IMR-90 (cell line): ENCODE data around the gene DYNLL2. TPM values are rescaled to one million over a fixed set of nuclear protein-coding genes. Genes with fewer than 3 reads are reported as not detected.

ENCODE experiments used
- ATAC-seq: fragments of 200-7000 bp; cut with Tn5 transposase; 2 replicates; pipeline ENCODE4 v1.9.1; 2020; ENCODE audit warnings: low read depth, mild to moderate bottlenecking, moderate library complexity
- BruUV-seq: library from RNA; stranded (reverse); fragments of 400-500 nt; replicated peaks from 2 replicates; lab custom pipeline; 2021; lab: Mats Ljungman, UMichigan
- CTCF ChIA-PET: fragments of 300-600 bp; formaldehyde crosslinking; extraction: SDS; loops from one replicate; lab custom pipeline; 2021; ENCODE audit warnings: antibody characterized with exemption; lab: Yijun Ruan, JAX
- POLR2A ChIA-PET: fragments of 300-600 bp; sonication (Branson Sonifier 250); formaldehyde crosslinking; loops from one replicate; lab custom pipeline; 2022; ENCODE audit warnings: antibody characterized with exemption; ENCODE audit not compliant: unreplicated experiment; lab: Charles Lee
- DNase-seq: peaks from one replicate; pipeline ENCODE4 v3.0.0; 2013
- H2AFZ ChIP-seq: replicated peaks from 2 replicates; pipeline ENCODE3; 2013; ENCODE audit warnings: low read length, mild to moderate bottlenecking; ENCODE audit not compliant: poor library complexity
- H2AK5ac ChIP-seq: 2 replicates; pipeline ENCODE4 v1.6.1; 2013; ENCODE audit warnings: low read depth, low read length, inconsistent platforms
- H2AK9ac ChIP-seq: replicated peaks from 2 replicates; pipeline ENCODE3; 2013; ENCODE audit warnings: mild to moderate bottlenecking, low read depth, low read length, moderate library complexity; ENCODE audit not compliant: poor library complexity
- H2BK120ac ChIP-seq: 2 replicates; pipeline ENCODE4 v1.6.1; 2013; ENCODE audit warnings: low read depth, low read length, inconsistent platforms
- H2BK15ac ChIP-seq: 3 replicates; pipeline ENCODE4 v1.6.1; 2013; ENCODE audit warnings: low read depth, low read length, inconsistent platforms
- H2BK20ac ChIP-seq: 2 replicates; pipeline ENCODE4 v1.6.1; 2013; ENCODE audit warnings: low read depth, mild to moderate bottlenecking, inconsistent platforms, low read length, moderate library complexity
- H2BK5ac ChIP-seq: 2 replicates; pipeline ENCODE4 v1.6.1; 2013; ENCODE audit warnings: mild to moderate bottlenecking, low read depth, low read length, inconsistent platforms; ENCODE audit not compliant: poor library complexity, severe bottlenecking
- H3K14ac ChIP-seq: replicated peaks from 2 replicates; pipeline ENCODE4 v1.6.1; 2013; ENCODE audit warnings: low read depth, low read length, inconsistent platforms
- H3K18ac ChIP-seq: 2 replicates; pipeline ENCODE4 v1.6.1; 2013; ENCODE audit warnings: low read depth, low read length, control low read depth
- H3K23ac ChIP-seq: 2 replicates; pipeline ENCODE4 v1.6.1; 2013; ENCODE audit warnings: low read depth, low read length, inconsistent platforms
- H3K27ac ChIP-seq: 2 replicates; pipeline ENCODE4 v1.5.1; 2013; ENCODE audit warnings: mild to moderate bottlenecking, control low read depth, low read length; ENCODE audit not compliant: insufficient read depth
- H3K27me3 ChIP-seq: 2 replicates; pipeline ENCODE4 v1.6.1; 2013; ENCODE audit warnings: low read length; ENCODE audit not compliant: control insufficient read depth, insufficient read depth
- H3K36me3 ChIP-seq: 2 replicates; pipeline ENCODE4 v1.6.1; 2013; ENCODE audit warnings: low read length, mixed read lengths; ENCODE audit not compliant: control insufficient read depth, insufficient read depth
- H3K4ac ChIP-seq: 2 replicates; pipeline ENCODE4 v1.6.1; 2013; ENCODE audit warnings: low read depth, low read length, inconsistent platforms
- H3K4me1 ChIP-seq: 2 replicates; pipeline ENCODE4 v1.6.1; 2013; ENCODE audit warnings: low read length, mixed read lengths; ENCODE audit not compliant: control insufficient read depth, insufficient read depth
- H3K4me2 ChIP-seq: 2 replicates; pipeline ENCODE4 v1.6.1; 2013; ENCODE audit warnings: low read depth, mild to moderate bottlenecking, control low read depth, low read length, moderate library complexity
- H3K4me3 ChIP-seq: 2 replicates; pipeline ENCODE4 v1.5.1; 2013; ENCODE audit warnings: low read depth, mild to moderate bottlenecking, control low read depth, low read length, moderate library complexity; ENCODE audit not compliant: insufficient read depth
- H3K56ac ChIP-seq: 2 replicates; pipeline ENCODE4 v1.6.1; 2013; ENCODE audit warnings: low read length, inconsistent platforms; ENCODE audit not compliant: insufficient read depth; ENCODE audit errors: extremely low read depth
- H3K79me1 ChIP-seq, 2 experiments: 2 replicates each; pipeline ENCODE4 v1.6.1; 2013; ENCODE audit warnings: low read length in 2 of 2, inconsistent platforms in 1 of 2, low read depth in 1 of 2
- H3K9ac ChIP-seq: 2 replicates; pipeline ENCODE4 v1.6.1; 2013; ENCODE audit warnings: low read depth, low read length, control low read depth
- H3K9me1 ChIP-seq: 2 replicates; pipeline ENCODE4 v1.6.1; 2013; ENCODE audit warnings: low read length, inconsistent platforms; ENCODE audit not compliant: insufficient read depth
- H3K9me3 ChIP-seq: 2 replicates; pipeline ENCODE4 v1.6.1; 2013; ENCODE audit warnings: low read length; ENCODE audit not compliant: control insufficient read depth, insufficient read depth
- H4K20me1 ChIP-seq: 2 replicates; pipeline ENCODE4 v1.6.1; 2013; ENCODE audit warnings: low read length, inconsistent platforms; ENCODE audit not compliant: insufficient read depth
- H4K5ac ChIP-seq: 2 replicates; pipeline ENCODE4 v1.6.1; 2013; ENCODE audit warnings: mild to moderate bottlenecking, low read depth, low read length, control low read depth
- H4K8ac ChIP-seq, 2 experiments: 2 replicates each; pipeline ENCODE4 v1.6.1; 2013; ENCODE audit warnings: low read depth in 2 of 2, low read length in 2 of 2, control low read depth in 1 of 2, inconsistent platforms in 1 of 2
- H4K91ac ChIP-seq: 2 replicates; pipeline ENCODE4 v1.6.1; 2013; ENCODE audit warnings: low read depth, low read length, inconsistent platforms; ENCODE audit not compliant: insufficient read depth
- BHLHE40 ChIP-seq: fragments of 150-350 bp; IDR thresholded peaks from 2 replicates; pipeline ENCODE4 v1.6.1; 2016; ENCODE audit warnings: mild to moderate bottlenecking, low read depth, low read length
- CHD1 ChIP-seq: IDR thresholded peaks from 2 replicates; pipeline ENCODE4 v1.6.1; 2012; ENCODE audit warnings: low read depth, low read length, improper control_type of control experiment
- MAFK ChIP-seq: IDR thresholded peaks from 2 replicates; pipeline ENCODE4 v1.6.1; 2012; ENCODE audit warnings: low read depth, low read length, improper control_type of control experiment
- MXI1 ChIP-seq: IDR thresholded peaks from 2 replicates; pipeline ENCODE4 v1.6.1; 2012; ENCODE audit warnings: low read depth, mild to moderate bottlenecking, low read length, moderate library complexity, borderline replicate concordance
- NFE2L2 ChIP-seq: fragments of 150-350 bp; IDR thresholded peaks from 2 replicates; pipeline ENCODE4 v1.6.1; 2016; ENCODE audit warnings: low read depth, mild to moderate bottlenecking, low read length
- RAD21 ChIP-seq: IDR thresholded peaks from 2 replicates; pipeline ENCODE4 v1.6.1; 2012; ENCODE audit warnings: low read length, improper control_type of control experiment
- RCOR1 ChIP-seq: IDR thresholded peaks from 2 replicates; pipeline ENCODE4 v1.6.1; 2012; ENCODE audit warnings: mild to moderate bottlenecking, low read length, improper control_type of control experiment; ENCODE audit not compliant: insufficient replicate concordance
- RFX5 ChIP-seq: IDR thresholded peaks from 2 replicates; pipeline ENCODE4 v1.8.0; 2012; ENCODE audit warnings: low read depth, mild to moderate bottlenecking, low read length, moderate library complexity
- SMC3 ChIP-seq: fragments of 150-350 bp; IDR thresholded peaks from 2 replicates; pipeline ENCODE4 v1.6.1; 2016; ENCODE audit warnings: low read depth, mild to moderate bottlenecking, antibody characterized with exemption, low read length, moderate library complexity
- WGBS, 2 experiments: methylation state at CpG; one replicate each; pipeline versions ENCODE4 v1.1.5 to v1.1.7; 2013; ENCODE audit warnings: missing lambda C conversion rate in 2 of 2; ENCODE audit not compliant: insufficient read length in 1 of 2; ENCODE audit errors: extremely low coverage in 2 of 2; 5-methylcytosine and 5-hydroxymethylcytosine counted together
- dilution Hi-C: fragments of 300-500 bp; cut with HindIII; formaldehyde crosslinking; loops from one replicate; pipeline ENCODE4 v1.14.3; 2018; ENCODE audit warnings: low sequenced_read_pairs; ENCODE audit not compliant: unreplicated experiment
- in situ Hi-C: fragments of 300-500 bp; cut with MboI; formaldehyde crosslinking; loops from 3 replicates; pipeline ENCODE4 v1.14.3; 2019; ENCODE audit warnings: low sequenced_read_pairs, inconsistent platforms, mixed read lengths
- intact Hi-C: fragments of 100-400 bp; cut with micrococcal nuclease; formaldehyde crosslinking; loops from 2 replicates; pipeline ENCODE4 v1.10.0; 2022
- polyA plus RNA-seq, 3 experiments: library from polyadenylated mRNA; depleted of rRNA; stranded (reverse); fragments of >200 nt; gene quantifications; 2 replicates each; pipeline ENCODE4 v1.2.3, GENCODE V29; 2012; ENCODE audit warnings: low replicate concordance in 1 of 3
- total RNA-seq: library from RNA; depleted of rRNA; stranded (reverse); fragments of >200 nt; gene quantifications from 2 replicates; pipeline ENCODE4 v1.2.3, GENCODE V29; 2012
- TF ChIP-seq, protein P1 (sequence below): conservative IDR thresholded peaks from 2 replicates; pipeline ENCODE4 v1.5.1; 2012; ENCODE audit warnings: mild to moderate bottlenecking, low read depth, low read length, improper control_type of control experiment
- TF ChIP-seq, protein P2 (sequence below): fragments of 150-350 bp; IDR thresholded peaks from 2 replicates; pipeline ENCODE4 v1.6.1; 2016; ENCODE audit warnings: low read depth, mild to moderate bottlenecking, low read length, moderate library complexity, borderline replicate concordance

The DYNLL2 gene
- total and polyA plus RNA-seq, 2 of the 4 experiments (the other 2 are of a cell fraction), result 9.1 to 14.2 TPM

GRCh38 chr17:58061672-58062071 lies 21.5 kb upstream of the DYNLL2 start:
- dilution Hi-C loops (no loop called here), intact Hi-C loops (no loop called here), in situ Hi-C loops (no loop called here)
- Histone ChIP-seq H3K36me3 (no peaks in the 10 kb centered on the region), H3K4me2 (no peak overlapping the region), H2AK9ac (no peak overlapping the region), H3K9me3 (no peaks in the 10 kb centered on the region), H3K4ac (no peak overlapping the region), H2BK120ac (no peak overlapping the region), H3K27me3 (peaks cover 20% of the 10 kb centered on the region), H2AK5ac (no peak overlapping the region), H3K9ac (no peak overlapping the region), H2AFZ (no peak overlapping the region), H3K23ac (no peak overlapping the region), H4K8ac (no peak overlapping the region), H3K4me3 (no peak overlapping the region), H4K5ac (no peak overlapping the region), H3K9me1 (no peaks in the 10 kb centered on the region), H3K79me1 (no peaks in the 10 kb centered on the region), H3K18ac (no peak overlapping the region), H3K27ac (no peak overlapping the region), H2BK5ac (no peak overlapping the region), H4K20me1 (no peaks in the 10 kb centered on the region; the same call in 1 of the 2 replicates), H2BK20ac (no peak overlapping the region), H3K56ac (no peak overlapping the region), H4K91ac (no peak overlapping the region), H2BK15ac (no peak overlapping the region), H3K14ac (no peak overlapping the region), H3K4me1 (peaks cover 2% of the 10 kb centered on the region; the same call in 1 of the 2 replicates)
- ATAC-seq (no peak), DNase-seq (no peak)
- ChIA-PET CTCF (no interaction called here), POLR2A (no interaction called here)
- BruUV-seq, result no TSS peak
- TF ChIP-seq, protein P1, sequence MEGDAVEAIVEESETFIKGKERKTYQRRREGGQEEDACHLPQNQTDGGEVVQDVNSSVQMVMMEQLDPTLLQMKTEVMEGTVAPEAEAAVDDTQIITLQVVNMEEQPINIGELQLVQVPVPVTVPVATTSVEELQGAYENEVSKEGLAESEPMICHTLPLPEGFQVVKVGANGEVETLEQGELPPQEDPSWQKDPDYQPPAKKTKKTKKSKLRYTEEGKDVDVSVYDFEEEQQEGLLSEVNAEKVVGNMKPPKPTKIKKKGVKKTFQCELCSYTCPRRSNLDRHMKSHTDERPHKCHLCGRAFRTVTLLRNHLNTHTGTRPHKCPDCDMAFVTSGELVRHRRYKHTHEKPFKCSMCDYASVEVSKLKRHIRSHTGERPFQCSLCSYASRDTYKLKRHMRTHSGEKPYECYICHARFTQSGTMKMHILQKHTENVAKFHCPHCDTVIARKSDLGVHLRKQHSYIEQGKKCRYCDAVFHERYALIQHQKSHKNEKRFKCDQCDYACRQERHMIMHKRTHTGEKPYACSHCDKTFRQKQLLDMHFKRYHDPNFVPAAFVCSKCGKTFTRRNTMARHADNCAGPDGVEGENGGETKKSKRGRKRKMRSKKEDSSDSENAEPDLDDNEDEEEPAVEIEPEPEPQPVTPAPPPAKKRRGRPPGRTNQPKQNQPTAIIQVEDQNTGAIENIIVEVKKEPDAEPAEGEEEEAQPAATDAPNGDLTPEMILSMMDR, result no peak
- TF ChIP-seq RAD21, result no peak
- no peak for TF ChIP-seq SMC3
- TF ChIP-seq MAFK, result no peak
- TF ChIP-seq RFX5, result no peak
- TF ChIP-seq MXI1, result no peak
- no peak for TF ChIP-seq BHLHE40
- TF ChIP-seq, protein P2, sequence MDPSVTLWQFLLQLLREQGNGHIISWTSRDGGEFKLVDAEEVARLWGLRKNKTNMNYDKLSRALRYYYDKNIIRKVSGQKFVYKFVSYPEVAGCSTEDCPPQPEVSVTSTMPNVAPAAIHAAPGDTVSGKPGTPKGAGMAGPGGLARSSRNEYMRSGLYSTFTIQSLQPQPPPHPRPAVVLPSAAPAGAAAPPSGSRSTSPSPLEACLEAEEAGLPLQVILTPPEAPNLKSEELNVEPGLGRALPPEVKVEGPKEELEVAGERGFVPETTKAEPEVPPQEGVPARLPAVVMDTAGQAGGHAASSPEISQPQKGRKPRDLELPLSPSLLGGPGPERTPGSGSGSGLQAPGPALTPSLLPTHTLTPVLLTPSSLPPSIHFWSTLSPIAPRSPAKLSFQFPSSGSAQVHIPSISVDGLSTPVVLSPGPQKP, result no peak
- TF ChIP-seq RCOR1, result no peak
- no peak for TF ChIP-seq CHD1
- no peak for TF ChIP-seq NFE2L2
- WGBS, 2 experiments, result 0% methylated on average over 1 of the region's 5 CpGs; no CpG with 5 or more reads in 1 of the 2 experiments
